Activated T-cell treated with anti-CD3 and anti-CD28 coated beads for 1 hour (primary cell): ENCODE measurements around the gene LPIN1.

Experiments used
- DNase-seq: peaks from one replicate; pipeline ENCODE4 v3.0.0-alpha.2; 2020; ENCODE audit warnings: low read depth

Gene LPIN1

DNA sequence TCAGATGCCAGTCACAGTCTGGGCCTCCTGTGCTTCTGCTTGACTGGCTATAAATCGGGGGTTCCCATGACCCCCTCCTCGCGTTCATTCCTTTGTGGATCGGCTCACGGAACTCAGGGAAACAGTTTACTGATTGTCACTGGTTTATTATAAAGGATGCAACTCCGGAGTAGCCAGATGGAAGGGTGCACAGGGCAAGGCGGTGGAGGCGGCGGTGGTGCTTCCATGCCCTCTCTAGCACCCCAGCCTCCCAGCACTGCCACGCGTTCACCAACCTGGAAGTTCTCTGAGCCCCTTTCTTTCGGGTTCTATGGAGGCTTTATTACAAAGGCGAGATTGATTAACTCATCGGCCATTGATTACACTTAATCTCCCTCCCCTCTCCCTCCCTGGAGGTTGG lies 15.6 kb downstream of the LPIN1 start:
- no peak for DNase-seq

DNA sequence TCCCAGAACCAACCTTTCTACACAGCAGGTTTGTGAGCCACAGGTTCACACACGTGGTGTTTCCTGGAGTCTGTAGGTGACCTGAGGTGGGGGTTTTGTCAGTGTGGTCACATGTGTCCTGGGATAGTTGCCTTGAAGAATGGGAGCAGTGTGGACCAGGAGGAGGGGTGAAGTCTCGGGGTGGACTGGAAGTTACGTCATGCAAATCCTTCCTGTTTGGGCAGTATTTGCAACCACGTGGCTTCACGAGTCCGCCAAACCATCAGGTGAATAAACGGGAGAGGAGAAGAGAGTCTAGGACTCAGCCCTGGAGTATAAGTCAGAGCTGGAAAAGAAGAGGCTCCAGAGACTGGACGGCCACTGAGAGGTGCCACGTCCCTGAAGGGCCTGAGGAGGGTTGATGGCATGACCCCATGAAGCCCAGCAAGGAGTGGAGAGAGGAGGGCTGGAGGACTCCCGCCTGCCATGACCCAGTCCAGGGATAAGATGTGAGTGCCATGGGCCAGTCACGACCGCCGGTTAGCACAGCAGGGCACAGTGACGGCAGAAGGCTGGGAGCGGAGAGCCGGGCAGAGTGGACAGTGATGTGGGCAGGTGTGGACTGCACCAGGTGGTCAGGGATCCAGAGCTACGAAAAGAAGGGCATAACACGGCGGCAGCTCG lies 16.5 kb downstream of the LPIN1 start:
- no peak for DNase-seq

DNA sequence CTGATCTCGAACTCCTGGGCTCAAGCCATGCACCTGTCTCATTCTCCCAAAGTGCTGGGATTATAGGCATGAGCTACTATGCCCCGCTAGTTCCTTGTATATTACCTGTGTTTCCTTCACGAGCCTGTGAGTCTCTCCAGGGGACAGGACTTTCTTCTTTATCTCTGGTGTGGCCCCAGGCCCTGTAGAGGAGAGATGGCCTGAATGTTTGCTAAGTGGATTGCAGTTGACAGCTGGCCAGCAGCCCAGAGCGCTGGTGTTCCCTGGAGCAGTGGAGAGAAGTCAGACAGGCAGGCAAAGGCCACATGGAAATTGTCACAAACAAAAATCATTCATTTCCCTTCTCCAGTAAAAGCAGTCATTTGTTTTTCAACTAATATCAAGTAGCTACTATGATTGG lies 17.9 kb downstream of the LPIN1 start:
- DNase-seq = no peak

DNA sequence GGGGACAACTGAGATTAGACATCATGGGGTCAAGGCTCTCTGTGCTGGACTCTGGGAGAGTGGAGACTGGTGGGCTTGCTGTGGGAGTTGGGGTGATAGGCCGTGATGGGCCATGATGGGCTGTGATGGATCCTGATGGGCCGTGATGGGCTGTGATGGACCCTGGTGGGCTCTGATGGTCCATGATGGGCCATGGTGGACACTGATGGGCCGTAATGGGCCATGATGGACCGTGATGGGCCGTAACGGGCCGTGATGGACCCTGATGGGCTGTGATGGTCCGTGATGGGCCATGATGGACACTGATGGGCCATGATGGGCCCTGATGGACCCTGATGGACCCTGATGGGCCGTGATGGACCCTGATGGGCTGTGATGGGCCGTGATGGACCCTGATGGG lies 18.5 kb downstream of the LPIN1 start:
- no peak for DNase-seq

GRCh38 chr2:11765501-11765900 lies 19.1 kb downstream of the LPIN1 start:
- no peak for DNase-seq

- DNase-seq = no peak
These were observed 19.6 kb downstream of the LPIN1 start for GRCh38 chr2:11766016-11766415.

- DNase-seq = no peak
These were observed 21.3 kb downstream of the LPIN1 start for GRCh38 chr2:11767779-11768178.

DNA sequence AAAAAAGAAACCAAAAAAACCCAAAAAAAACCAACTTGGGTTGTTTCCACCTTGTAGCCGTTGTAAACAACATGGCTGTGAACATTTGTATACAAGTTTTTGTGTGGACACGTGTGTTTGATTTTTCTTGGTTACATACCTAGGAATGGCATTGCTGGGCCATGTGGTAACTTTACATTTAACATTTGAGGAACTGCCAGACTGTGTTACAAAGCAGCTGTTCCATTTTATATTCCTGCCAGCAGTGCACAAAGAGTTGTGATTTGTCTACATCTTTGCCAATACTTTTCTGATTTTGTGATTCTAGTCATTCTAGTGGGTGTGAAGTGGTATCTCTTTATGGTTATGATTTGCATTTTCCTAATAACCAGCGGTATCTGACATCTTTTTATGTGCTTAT lies 22.5 kb downstream of the LPIN1 start:
- DNase-seq = no peak

GRCh38 chr2:11769516-11769915 lies 23.1 kb downstream of the LPIN1 start:
- no peak for DNase-seq

DNA sequence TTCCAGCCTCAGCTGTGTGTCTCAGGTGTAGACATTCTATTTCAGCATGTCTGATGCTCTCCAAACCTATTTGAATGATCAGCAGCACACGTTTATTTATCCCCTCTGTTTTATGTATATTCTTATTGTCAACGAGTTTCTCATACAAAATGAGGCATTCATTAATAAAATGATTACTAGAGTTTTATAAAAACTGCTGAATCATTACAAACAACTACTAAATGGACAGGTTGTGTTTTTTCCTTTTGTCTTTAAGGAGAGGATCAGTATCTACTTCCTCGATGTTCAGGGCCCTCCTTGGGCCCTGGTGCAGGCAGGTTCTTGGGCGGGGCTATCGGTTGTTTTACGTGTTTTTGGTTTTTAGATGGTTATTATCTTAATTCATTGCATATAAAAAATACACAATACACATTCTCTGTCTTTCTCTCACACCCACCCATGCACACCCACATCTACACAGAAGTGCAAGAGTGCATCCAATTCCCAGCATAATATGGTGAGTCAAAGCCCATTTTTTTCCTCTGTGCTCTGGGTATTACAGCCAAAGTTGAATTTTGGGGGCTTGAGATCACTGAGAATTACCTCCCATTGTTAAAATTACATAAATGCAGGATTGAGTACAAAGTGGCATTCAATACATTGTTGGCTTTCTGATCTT lies 24.2 kb downstream of the LPIN1 start:
- no peak for DNase-seq

DNA sequence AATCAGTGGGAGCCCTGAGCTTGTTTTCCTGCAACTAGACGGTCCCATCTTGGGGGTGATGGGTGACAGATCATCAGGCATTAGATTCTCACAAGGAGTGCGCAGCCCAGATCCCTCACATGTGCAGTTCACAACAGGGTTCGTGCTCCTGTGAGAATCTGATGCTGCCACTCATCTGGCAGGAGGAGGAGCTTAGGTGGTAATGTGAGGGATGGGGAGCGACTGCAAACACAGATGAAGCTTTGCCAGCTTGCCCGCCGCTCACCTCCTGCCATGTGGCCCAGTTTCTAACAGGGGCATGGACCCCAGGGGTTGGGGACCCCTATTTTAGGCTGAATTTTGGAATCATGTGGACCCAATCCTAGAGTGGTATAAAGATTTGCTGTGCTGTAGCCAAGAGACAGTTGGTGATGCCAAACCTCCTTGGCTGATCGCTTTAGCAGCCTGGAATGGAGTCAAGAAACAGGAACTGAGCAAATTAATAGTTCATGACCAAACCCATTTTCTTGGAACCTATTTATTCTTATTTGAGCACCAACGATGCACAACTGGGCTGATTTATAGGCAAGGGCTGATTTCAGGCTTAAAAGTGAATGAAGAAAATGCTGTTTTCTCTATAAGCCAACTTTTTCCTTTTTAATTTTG lies 25.7 kb downstream of the LPIN1 start:
- no peak for DNase-seq

DNA sequence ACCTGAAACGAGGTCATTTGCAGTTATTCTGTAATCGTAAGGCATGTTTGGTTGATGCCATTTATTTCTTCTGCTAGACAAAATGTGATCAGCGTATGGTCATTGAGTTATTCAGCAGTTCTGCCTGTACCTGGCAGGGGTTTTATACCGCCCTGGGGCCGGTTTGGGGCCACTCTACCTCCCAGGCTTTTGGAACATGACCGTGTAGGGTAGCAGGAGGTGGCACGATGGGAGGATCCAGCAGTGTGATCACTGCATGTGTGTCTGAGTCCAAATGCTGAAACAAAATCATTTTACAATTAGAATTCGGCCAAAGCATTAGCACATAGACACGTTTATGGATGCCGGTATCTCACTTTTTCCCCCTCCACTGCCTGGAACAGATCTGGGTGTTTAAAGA lies 26.7 kb downstream of the LPIN1 start:
- no peak for DNase-seq

GRCh38 chr2:11773747-11774525 lies 27.5 kb downstream of the LPIN1 start:
- DNase-seq = no peak

- DNase-seq = no peak
These were observed 28.2 kb downstream of the LPIN1 start for GRCh38 chr2:11774600-11774999.

- DNase-seq = no peak
These were observed 29.0 kb downstream of the LPIN1 start for GRCh38 chr2:11775384-11775783.

- no peak for DNase-seq
These were observed 30.8 kb downstream of the LPIN1 start for GRCh38 chr2:11777066-11777782.

GRCh38 chr2:11777886-11778415 lies 31.5 kb downstream of the LPIN1 start:
- DNase-seq = no peak

DNA sequence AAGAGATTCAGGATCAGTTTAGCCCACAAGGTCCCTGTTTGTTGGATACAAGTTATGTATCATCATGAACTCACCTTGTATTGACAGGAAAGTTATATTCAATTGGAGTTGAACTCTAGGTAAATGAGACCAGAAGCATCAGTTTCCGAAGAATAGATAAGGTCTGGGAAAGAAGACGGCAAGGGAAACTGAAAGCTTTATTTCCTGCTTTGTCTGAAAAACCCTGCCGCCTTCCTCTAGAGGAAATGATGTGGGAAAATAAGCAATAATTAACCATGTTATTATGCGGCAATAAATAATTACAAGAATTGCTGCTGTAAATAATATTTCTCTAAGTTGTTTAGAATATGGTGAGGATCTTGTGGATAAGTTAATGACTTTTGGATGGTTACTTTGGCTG lies 32.0 kb downstream of the LPIN1 start:
- no peak for DNase-seq

DNA sequence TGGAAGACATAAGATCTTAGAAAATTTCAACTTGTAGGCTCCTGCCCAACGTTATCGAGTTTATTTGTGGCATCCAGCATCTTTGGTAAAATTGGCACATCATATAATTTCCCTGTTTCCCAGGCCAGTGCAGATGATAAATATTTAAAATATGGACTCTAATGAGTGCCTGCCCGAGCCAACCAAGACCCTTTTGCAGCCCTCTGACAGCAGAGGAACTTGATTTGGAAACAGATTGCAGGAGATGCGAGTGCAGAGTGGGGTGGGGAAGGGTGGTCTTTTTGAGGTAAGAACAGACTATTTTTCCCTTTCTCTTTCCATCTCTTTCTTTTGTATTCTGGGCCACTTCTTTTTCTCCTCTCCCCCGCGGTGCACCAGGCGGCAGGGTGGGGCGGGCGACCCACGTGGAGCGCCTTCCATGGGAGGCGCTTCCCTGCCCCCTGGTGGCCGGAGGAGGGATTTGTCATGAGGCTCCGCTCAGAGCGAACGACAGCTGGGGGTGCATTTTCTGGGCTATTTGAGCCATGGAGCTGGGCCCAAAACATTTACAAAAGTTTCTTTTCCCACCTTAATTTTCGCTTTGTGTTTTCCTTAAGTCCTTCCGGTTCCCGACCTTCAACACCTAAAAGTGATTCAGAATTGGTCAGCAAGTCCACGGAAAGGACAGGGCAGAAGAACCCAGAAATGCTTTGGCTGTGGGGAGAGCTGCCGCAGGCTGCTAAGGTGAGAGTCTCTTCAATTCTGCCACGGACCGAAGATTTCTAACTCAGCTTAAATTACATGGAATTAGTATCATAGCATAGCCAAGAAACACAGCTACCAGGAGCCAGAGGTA lies 32.7 kb downstream of the LPIN1 start:
- DNase-seq = peak; percentile 88

DNA sequence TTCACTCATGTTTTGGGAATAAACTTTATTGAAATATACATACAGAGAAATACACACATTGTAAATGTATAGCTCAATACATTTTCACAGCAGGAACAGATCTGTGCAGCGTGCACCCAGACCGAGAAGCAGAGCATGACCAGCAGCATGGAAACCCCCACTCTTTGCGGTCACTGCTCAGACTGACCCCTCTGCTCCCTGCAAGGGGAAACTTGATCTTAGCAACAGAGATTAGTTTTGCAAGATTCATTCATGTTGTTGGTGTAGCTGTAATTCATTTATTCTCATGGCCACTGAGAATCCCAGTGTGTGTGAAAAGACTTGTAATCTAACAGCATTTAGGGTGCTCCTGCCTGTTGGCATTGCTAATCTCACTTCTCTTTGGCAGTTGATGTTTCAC lies 35.2 kb downstream of the LPIN1 start:
- DNase-seq = no peak

DNA sequence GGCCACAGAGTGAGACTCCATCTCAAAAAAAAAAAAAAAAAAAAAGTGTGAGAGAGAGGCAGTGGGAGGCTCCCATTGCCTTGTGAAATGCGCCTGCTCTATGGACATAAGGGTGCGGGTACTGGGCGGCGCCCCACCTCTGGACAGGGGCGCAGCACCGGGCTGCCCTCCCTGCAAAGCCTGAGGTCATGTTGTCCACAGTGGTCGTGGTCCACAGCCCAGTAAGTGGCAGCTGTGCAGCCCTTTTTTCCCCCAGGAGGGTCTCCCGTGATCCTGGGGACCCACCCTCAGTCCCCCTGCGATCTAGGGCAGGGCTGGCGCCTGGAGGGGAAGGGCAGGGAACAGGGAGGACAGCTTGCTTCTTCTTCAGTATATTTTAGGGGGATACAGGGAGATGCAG lies 37.8 kb downstream of the LPIN1 start:
- DNase-seq = no peak
